Liver (tissue), 9 donors: Measurements from ENCODE around the gene IL12RB1. TPM values are rescaled to one million over a fixed set of nuclear protein-coding genes. Genes with fewer than 3 reads are reported as not detected.

Experiments
- DNase-seq: peaks from one replicate; pipeline ENCODE4 v3.0.0-alpha.2; 2017; ENCODE audit warnings: low spot score
- H3K27ac ChIP-seq, 2 donors: one replicate each; pipeline ENCODE4 v1.7.0; 2013; ENCODE audit warnings: inconsistent platforms in 2 of 2, low read length in 2 of 2, control low read depth in 1 of 2, low read depth in 1 of 2, mild to moderate bottlenecking in 1 of 2
- H3K27me3 ChIP-seq, 4 donors: one replicate each; pipeline versions ENCODE4 v1.6.1 to v1.7.0; 2013; ENCODE audit warnings: low read length in 3 of 4, inconsistent platforms in 1 of 4, mild to moderate bottlenecking in 1 of 4, moderate library complexity in 1 of 4; ENCODE audit not compliant: control insufficient read depth in 4 of 4, insufficient read depth in 4 of 4
- H3K36me3 ChIP-seq, 4 donors: one replicate each; pipeline versions ENCODE4 v1.6.1 to v1.7.0; 2013; ENCODE audit warnings: low read length in 3 of 4, mild to moderate bottlenecking in 3 of 4, low read depth in 1 of 4, moderate library complexity in 1 of 4; ENCODE audit not compliant: control insufficient read depth in 4 of 4, insufficient read depth in 3 of 4
- H3K4me1 ChIP-seq, 4 donors: one replicate each; pipeline versions ENCODE4 v1.6.1 to v1.7.0; 2013; ENCODE audit warnings: low read length in 3 of 4, mild to moderate bottlenecking in 3 of 4, moderate library complexity in 1 of 4; ENCODE audit not compliant: control insufficient read depth in 4 of 4, insufficient read depth in 4 of 4
- H3K4me3 ChIP-seq, 3 donors: one replicate each; pipeline versions ENCODE4 v1.6.1 to v1.7.0; 2013; ENCODE audit warnings: low read length in 3 of 3, control low read depth in 1 of 3, low read depth in 1 of 3, mild to moderate bottlenecking in 1 of 3
- H3K9ac ChIP-seq, 2 donors: one replicate each; pipeline ENCODE4 v1.7.0; 2013; ENCODE audit warnings: low read length in 2 of 2, mild to moderate bottlenecking in 2 of 2, moderate library complexity in 2 of 2, control low read depth in 1 of 2, low read depth in 1 of 2
- H3K9me3 ChIP-seq, 4 donors: one replicate each; pipeline versions ENCODE4 v1.6.1 to v1.7.0; 2013; ENCODE audit warnings: low read length in 3 of 4; ENCODE audit not compliant: control insufficient read depth in 4 of 4
- ATF3 ChIP-seq: IDR thresholded peaks from 2 replicates; pipeline ENCODE4 v1.6.1; 2016; ENCODE audit warnings: antibody characterized with exemption
- CTCF ChIP-seq: fragments of 150-350 bp; IDR thresholded peaks from 2 replicates; pipeline ENCODE4 v1.5.1; 2017; ENCODE audit warnings: improper control_type of control experiment, low read depth, low read length; ENCODE audit not compliant: missing input control
- EGR1 ChIP-seq, 2 donors: IDR thresholded peaks; 2 replicates each; pipeline ENCODE4 v1.6.1; 2016 to 2018; ENCODE audit warnings: antibody characterized with exemption in 2 of 2, low read depth in 2 of 2
- FOXA2 ChIP-seq: IDR thresholded peaks from 2 replicates; pipeline ENCODE4 v1.6.1; 2016; ENCODE audit warnings: antibody characterized with exemption
- GABPA ChIP-seq, 2 donors: IDR thresholded peaks in 1 of 2; conservative IDR thresholded peaks in 1 of 2; 2 replicates each; pipeline ENCODE4 v1.6.1; 2016; ENCODE audit warnings: antibody characterized with exemption in 2 of 2, mild to moderate bottlenecking in 1 of 2, moderate library complexity in 1 of 2
- HNF4G ChIP-seq: IDR thresholded peaks from 2 replicates; pipeline ENCODE4 v1.6.1; 2016; ENCODE audit warnings: antibody characterized with exemption
- JUND ChIP-seq, 2 donors: IDR thresholded peaks; 2 replicates each; pipeline ENCODE4 v1.6.1; 2016; ENCODE audit warnings: antibody characterized with exemption in 2 of 2
- MAX ChIP-seq: IDR thresholded peaks from 2 replicates; pipeline ENCODE4 v1.6.1; 2016; ENCODE audit warnings: antibody characterized with exemption
- NR2F2 ChIP-seq: IDR thresholded peaks from 2 replicates; pipeline ENCODE4 v1.6.1; 2016; ENCODE audit warnings: antibody characterized with exemption
- RAD21 ChIP-seq, 2 donors: IDR thresholded peaks; 2 replicates each; pipeline ENCODE4 v1.6.1; 2016; ENCODE audit warnings: antibody characterized with exemption in 2 of 2, mild to moderate bottlenecking in 2 of 2
- RXRA ChIP-seq, 2 donors: IDR thresholded peaks; 2 replicates each; pipeline ENCODE4 v1.6.1; 2017 to 2018; ENCODE audit warnings: antibody characterized with exemption in 2 of 2, mild to moderate bottlenecking in 1 of 2
- SP1 ChIP-seq: IDR thresholded peaks from 2 replicates; pipeline ENCODE4 v1.6.1; 2018; ENCODE audit warnings: antibody characterized with exemption, mild to moderate bottlenecking
- TAF1 ChIP-seq: conservative IDR thresholded peaks from 2 replicates; pipeline ENCODE4 v1.6.1; 2016; ENCODE audit warnings: antibody characterized with exemption, mild to moderate bottlenecking
- YY1 ChIP-seq: IDR thresholded peaks from 2 replicates; pipeline ENCODE4 v1.6.1; 2016; ENCODE audit warnings: antibody characterized with exemption, mild to moderate bottlenecking
- ZBTB33 ChIP-seq: IDR thresholded peaks from 2 replicates; pipeline ENCODE4 v1.6.1; 2016; ENCODE audit warnings: antibody characterized with exemption
- WGBS: extraction: QIAGEN DNeasy Blood & Tissue Kit; methylation state at CpG from one replicate; pipeline ENCODE4 v1.1.7; 2013; 5-methylcytosine and 5-hydroxymethylcytosine counted together
- polyA plus RNA-seq, 2 donors: library from polyadenylated mRNA; stranded (reverse) in 1 of 2; unstranded in 1 of 2; fragments of 200-250 nt in 1 of 2; fragments of >200 nt in 1 of 2; fragmentation: Nextera tagmentation in 1 of 2; extraction: Ambion mirVana in 1 of 2; gene quantifications; one replicate each; pipeline versions ENCODE4 v1.2.1 to v1.2.3, GENCODE V29; 2013 to 2015
- total RNA-seq, 2 donors: library from RNA; depleted of rRNA; stranded (reverse); fragments of >200 nt; gene quantifications; one replicate each; pipeline ENCODE4 v1.2.3, GENCODE V29; 2014
- donor health status: healthy.
- donor health status: healthy.
- donor health status: healthy.
- donor health status: healthy.
- donor health status: healthy.

The IL12RB1 gene
- total and polyA plus RNA-seq, 4 donors, result 0.43 to 2.4 (median 1.1) TPM

GRCh38 chr19:18123819-18124218, 37.1 kb upstream of the IL12RB1 start:
- no peaks in the 10 kb centered on the region for H3K27me3 ChIP-seq
- no peak for DNase-seq
- no peaks in the 10 kb centered on the region for H3K9me3 ChIP-seq
- H3K4me1 ChIP-seq, result peaks cover 0 to 7% (median 2%) of the 10 kb centered on the region in 4 donors
- no peak overlapping the region for H3K9ac ChIP-seq
- 88% methylated on average over 26 of the region's 26 CpGs for WGBS
- H3K4me3 ChIP-seq, result no peak overlapping the region
- peaks cover 4 to 45% (median 20%) of the 10 kb centered on the region in 4 donors for H3K36me3 ChIP-seq
- TF ChIP-seq GABPA (IDR thresholded peaks at IDR 0.05 in 1 of 2, conservative IDR thresholded peaks at IDR 0.05 in 1 of 2) (no peak), ATF3 (no peak), JUND (IDR thresholded peaks at IDR 0.05) (no peak), SP1 (no peak), EGR1 (IDR thresholded peaks at IDR 0.05; ENCODE audit: low read depth in 2 of 2) (no peak)
- no peak overlapping the region for H3K27ac ChIP-seq

GRCh38 chr19:18122860-18123795, 36.4 kb upstream of the IL12RB1 start:
- Histone ChIP-seq H3K9ac (no peak overlapping the region), H3K27me3 (no peaks in the 10 kb centered on the region), H3K4me1 (peaks cover 3 to 13% (median 9%) of the 10 kb centered on the region in 4 donors), H3K9me3 (no peaks in the 10 kb centered on the region), H3K4me3 (no peak overlapping the region), H3K27ac (peak overlapping the region in 1 of 2 donors; percentile 35), H3K36me3 (peaks cover 4 to 39% (median 17%) of the 10 kb centered on the region in 4 donors)
- 80% methylated on average over 27 of the region's 27 CpGs for WGBS
- DNase-seq, result no peak
- TF ChIP-seq MAX, result no peak
- TF ChIP-seq NR2F2, result peak; percentile 68

- H3K4me1 ChIP-seq, result peaks cover 3 to 18% (median 12%) of the 10 kb centered on the region in 4 donors
- no peak overlapping the region for H3K4me3 ChIP-seq
- peaks cover 4 to 34% (median 16%) of the 10 kb centered on the region in 4 donors for H3K36me3 ChIP-seq
- TF ChIP-seq SP1, result no peak
- no peak for TF ChIP-seq RXRA (IDR thresholded peaks at IDR 0.05)
- TF ChIP-seq ZBTB33, result no peak
- no peak for TF ChIP-seq TAF1
- TF ChIP-seq ATF3, result no peak
- no peak for TF ChIP-seq RAD21 (IDR thresholded peaks at IDR 0.05)
- TF ChIP-seq FOXA2, result no peak
- no peak for TF ChIP-seq YY1
- no peak for TF ChIP-seq GABPA (IDR thresholded peaks at IDR 0.05 in 1 of 2, conservative IDR thresholded peaks at IDR 0.05 in 1 of 2)
- TF ChIP-seq HNF4G, result no peak
- TF ChIP-seq CTCF, result no peak
- no peak for TF ChIP-seq NR2F2
- no peak overlapping the region for H3K27ac ChIP-seq
- whole genome bisulfite sequencing, result 91% methylated on average over 7 of the region's 7 CpGs
- H3K9ac ChIP-seq, result no peak overlapping the region
- no peak for DNase-seq
- H3K27me3 ChIP-seq, result no peaks in the 10 kb centered on the region
- no peaks in the 10 kb centered on the region for H3K9me3 ChIP-seq
These were observed 35.7 kb upstream of the IL12RB1 start for GRCh38 chr19:18122424-18122823.
